K562 (cell line): ENCODE measurements around the gene DNAJC25. TPM values are rescaled to one million over a fixed set of nuclear protein-coding genes. Genes with fewer than 3 reads are reported as not detected.

Experiments
- ATAC-seq: fragments of 200-7000 bp; cut with Tn5 transposase; 3 replicates; pipeline ENCODE4 v1.9.1; 2020; ENCODE audit warnings: moderate library complexity
- BruUV-seq: library from RNA; stranded (reverse); fragments of 400-500 nt; replicated peaks from 2 replicates; lab custom pipeline; 2021; lab: Mats Ljungman, UMichigan
- CTCF ChIA-PET: fragments of 300-600 bp; formaldehyde crosslinking; extraction: SDS; loops from one replicate; lab custom pipeline; 2021; ENCODE audit warnings: low intra/inter-chr PET ratio; lab: Yijun Ruan, JAX
- POLR2A ChIA-PET: fragments of 300-600, 350-650 bp; sonication (Branson Sonifier 250); formaldehyde crosslinking; extraction: SDS; loops from one replicate; lab custom pipeline; 2021; ENCODE audit warnings: antibody characterized with exemption, inconsistent platforms; lab: Yijun Ruan, JAX
- DNase-seq, 4 experiments: peaks; one replicate each; pipeline versions ENCODE4 v3.0.0 to v3.0.0-alpha.2; 2011 to 2018; ENCODE audit warnings: low spot score in 3 of 4, mixed read lengths in 3 of 4; ENCODE audit errors: extremely low read depth in 1 of 4
- FAIRE-seq: peaks from 2 replicates; lab custom pipeline; 2011; peaks lifted over from hg19 to GRCh38; lab: Jason Lieb, UNC
- H2AFZ ChIP-seq: 2 replicates; pipeline ENCODE4 v1.6.0; 2011; ENCODE audit warnings: low read depth, low read length, control low read depth, inconsistent platforms
- H3K27ac ChIP-seq: fragments of 200-600 bp; 3 replicates; pipeline ENCODE4 v1.8.0; 2011; ENCODE audit warnings: low read depth, mild to moderate bottlenecking, control low read depth, inconsistent platforms, low read length, moderate library complexity, mixed read lengths; ENCODE audit errors: extremely low read depth
- H3K27me3 ChIP-seq, 2 experiments: fragments of 300-600 bp in 1 of 2; 2 replicates in 1 of 2; 3 replicates in 1 of 2; pipeline versions ENCODE4 v1.6.0 to v1.8.0; 2011; ENCODE audit warnings: inconsistent platforms in 2 of 2, low read length in 2 of 2, mild to moderate bottlenecking in 1 of 2, mixed read lengths in 1 of 2, moderate library complexity in 1 of 2; ENCODE audit not compliant: control insufficient read depth in 2 of 2, insufficient read depth in 2 of 2
- H3K36me3 ChIP-seq: fragments of 300-600 bp; 3 replicates; pipeline ENCODE4 v1.8.0; 2011; ENCODE audit warnings: mild to moderate bottlenecking, low read length, inconsistent platforms; ENCODE audit not compliant: control insufficient read depth, insufficient read depth
- H3K4me1 ChIP-seq, 2 experiments: fragments of 200-600 bp in 1 of 2; replicated peaks in 1 of 2; 2 replicates in 1 of 2; 3 replicates in 1 of 2; pipeline versions ENCODE4 v1.5.1 to v1.8.0; 2011; ENCODE audit warnings: inconsistent platforms in 2 of 2, low read length in 2 of 2, mild to moderate bottlenecking in 1 of 2, mixed read lengths in 1 of 2, moderate library complexity in 1 of 2; ENCODE audit not compliant: control insufficient read depth in 2 of 2, insufficient read depth in 2 of 2
- H3K4me2 ChIP-seq: 2 replicates; pipeline ENCODE4 v1.6.1; 2011; ENCODE audit warnings: low read length, control low read depth, inconsistent platforms, mixed read lengths; ENCODE audit not compliant: insufficient read depth
- H3K4me3 ChIP-seq: fragments of 200-600 bp; sonication (generic), shearing (Covaris generic); 2 replicates; pipeline ENCODE4 v1.5.1; 2016; ENCODE audit warnings: control low read depth, inconsistent platforms
- H3K79me2 ChIP-seq: fragments of 200-600 bp; 3 replicates; pipeline ENCODE4 v1.8.0; 2011; ENCODE audit warnings: low read length, inconsistent platforms; ENCODE audit not compliant: control insufficient read depth, insufficient read depth
- H3K9ac ChIP-seq, 2 experiments: 2 replicates each; pipeline versions ENCODE4 v1.6.0 to v1.6.1; 2011; ENCODE audit warnings: low read depth in 2 of 2, low read length in 2 of 2, control low read depth in 1 of 2, inconsistent platforms in 1 of 2, mild to moderate bottlenecking in 1 of 2, mixed read lengths in 1 of 2; ENCODE audit not compliant: insufficient read depth in 1 of 2
- H3K9me1 ChIP-seq: one replicate; pipeline ENCODE4 v1.6.0; 2011; ENCODE audit warnings: inconsistent platforms, mild to moderate bottlenecking, low read length, moderate library complexity; ENCODE audit not compliant: control insufficient read depth, insufficient read depth
- H3K9me3 ChIP-seq: replicated peaks from 2 replicates; pipeline ENCODE4 v1.5.1; 2011; ENCODE audit warnings: low read depth, low read length, inconsistent platforms; ENCODE audit not compliant: control insufficient read depth, insufficient read depth
- H4K20me1 ChIP-seq: replicated peaks from 2 replicates; pipeline ENCODE4 v1.6.1; 2011; ENCODE audit warnings: low read length, inconsistent platforms, mixed read lengths; ENCODE audit not compliant: control insufficient read depth, insufficient read depth
- CREB3 ChIP-seq: fragments of 450-650 bp; conservative IDR thresholded peaks from 2 replicates; pipeline ENCODE4 v1.6.1; 2016; ENCODE audit warnings: missing genetic modification characterization, low read depth, mild to moderate bottlenecking, missing compliant biosample characterization, moderate library complexity
- MITF ChIP-seq: IDR thresholded peaks from 2 replicates; pipeline ENCODE4 v1.6.1; 2014; ENCODE audit warnings: antibody characterized with exemption
- RBM17 ChIP-seq: fragments of 200-400 bp; formaldehyde crosslinking; IDR thresholded peaks from 2 replicates; pipeline ENCODE4 v1.6.1; 2017; ENCODE audit warnings: low read depth, mild to moderate bottlenecking, low read length, borderline replicate concordance
- RFX1 ChIP-seq: fragments of 450-650 bp; IDR thresholded peaks from 2 replicates; pipeline ENCODE4 v1.6.1; 2016; ENCODE audit warnings: mild to moderate bottlenecking, moderate library complexity
- TAF7 ChIP-seq: fragments of 450-650 bp; IDR thresholded peaks from 2 replicates; pipeline ENCODE4 v1.6.1; 2016; ENCODE audit warnings: missing genetic modification characterization, missing compliant biosample characterization
- ZBTB1 ChIP-seq: sonication (generic); formaldehyde crosslinking; IDR thresholded peaks from 2 replicates; pipeline ENCODE4 v1.8.1; 2023; ENCODE audit warnings: missing genetic modification reagents, low read depth, mild to moderate bottlenecking, borderline replicate concordance
- WGBS: fragments of 100-300 bp; shearing (Covaris generic); methylation state at CpG from one replicate; pipeline ENCODE4 v1.1.6; 2016; ENCODE audit warnings: low coverage, mixed read lengths; ENCODE audit not compliant: insufficient coverage; ENCODE audit errors: missing lambda C conversion rate; 5-methylcytosine and 5-hydroxymethylcytosine counted together
- in situ Hi-C: fragments of 300-500 bp; cut with MboI; formaldehyde crosslinking; loops from 4 replicates; pipeline ENCODE4 v1.15.0; 2018; ENCODE audit warnings: inconsistent platforms, mixed read lengths
- intact Hi-C: fragments of 100-400 bp; cut with micrococcal nuclease; formaldehyde crosslinking; loops from 2 replicates; pipeline ENCODE4 v1.14.2; 2022
- polyA plus RNA-seq, 8 experiments: library from polyadenylated mRNA; depleted of rRNA in 4 of 8; stranded (reverse) in 5 of 8; unstranded in 3 of 8; fragments of >200 nt; fragmentation: Nextera tagmentation in 2 of 8; fragmentation: Illumina TruSeq in 1 of 8; extraction: Ambion mirVana in 2 of 8; extraction: Trizol in 1 of 8; gene quantifications; 2 replicates each; pipeline versions ENCODE4 v1.2.1 to v1.2.3, GENCODE V29; 2011 to 2014; ENCODE audit warnings: inconsistent platforms in 1 of 8, missing spikeins in 1 of 8
- total RNA-seq, 7 experiments: library from RNA; depleted of rRNA in 6 of 7; stranded (reverse); fragments of >200 nt in 6 of 7; fragmentation: Illumina TruSeq in 2 of 7; extraction: Trizol in 2 of 7; gene quantifications; 2 replicates each; pipeline versions ENCODE4 v1.2.1 to v1.2.3, GENCODE V29; 2011 to 2021; ENCODE audit warnings: low replicate concordance in 1 of 7

Gene DNAJC25
- total and polyA plus RNA-seq, 9 of the 15 experiments (the other 6 are each of a cell fraction or from before 2014, with no cell fraction given) = 3.7 to 11.2 (median 7.1) TPM

GRCh38 chr9:111598733-111599091 is 32.4 kb upstream of the DNAJC25 start:
- no TSS peak for BruUV-seq
- Histone ChIP-seq H2AFZ (no peak overlapping the region), H3K36me3 (no peaks in the 10 kb centered on the region), H3K9me1 (no peaks in the 10 kb centered on the region), H3K9ac (no peak overlapping the region), H3K4me1 (peaks cover 2 to 14% of the 10 kb centered on the region in 2 experiments; a peak in 2 of 5 replicates), H3K9me3 (peaks cover 2% of the 10 kb centered on the region; the same call in 1 of the 2 replicates), H3K4me3 (no peak overlapping the region), H3K79me2 (no peaks in the 10 kb centered on the region), H3K27ac (no peak overlapping the region), H4K20me1 (no peaks in the 10 kb centered on the region), H3K4me2 (no peak overlapping the region), H3K27me3 (peaks cover 6 to 7% of the 10 kb centered on the region in 2 experiments; a peak in 2 of 5 replicates)
- in situ Hi-C loops (no loop called here), intact Hi-C loops (loop anchor here (5.0 to 10.0 kb wide), 2 partner anchors 126 to 474 kb away; no protein-coding TSS in a partner anchor)
- ChIA-PET CTCF (interaction anchor here (0.6 to 2.0 kb wide), 2 partner anchors 95 to 476 kb away, joined by 3 to 23 read pairs; no protein-coding TSS in a partner anchor), POLR2A (no interaction called here)
- no peak for TF ChIP-seq RFX1
- no peak for TF ChIP-seq RBM17
- no peak for TF ChIP-seq TAF7 (tag)
- TF ChIP-seq CREB3 (tag) = no peak
- TF ChIP-seq ZBTB1 (CRISPR knock-in tag) = no peak
- no peak for TF ChIP-seq MITF
- ATAC-seq (no peak), DNase-seq (no peak), FAIRE-seq (no peak)
- WGBS = 57% methylated on average over 16 of the region's 16 CpGs
